GM12873 (cell line): Measurements from ENCODE around the gene JPH4.

Experiments used
- TF ChIP-seq, protein P1 (sequence below): IDR thresholded peaks from 2 replicates; pipeline ENCODE4 v1.5.1; 2012; ENCODE audit warnings: low read depth, mild to moderate bottlenecking, moderate library complexity, low read length, control low read depth; ENCODE audit not compliant: insufficient read depth; ENCODE audit errors: missing control alignments

JPH4 gene

DNA sequence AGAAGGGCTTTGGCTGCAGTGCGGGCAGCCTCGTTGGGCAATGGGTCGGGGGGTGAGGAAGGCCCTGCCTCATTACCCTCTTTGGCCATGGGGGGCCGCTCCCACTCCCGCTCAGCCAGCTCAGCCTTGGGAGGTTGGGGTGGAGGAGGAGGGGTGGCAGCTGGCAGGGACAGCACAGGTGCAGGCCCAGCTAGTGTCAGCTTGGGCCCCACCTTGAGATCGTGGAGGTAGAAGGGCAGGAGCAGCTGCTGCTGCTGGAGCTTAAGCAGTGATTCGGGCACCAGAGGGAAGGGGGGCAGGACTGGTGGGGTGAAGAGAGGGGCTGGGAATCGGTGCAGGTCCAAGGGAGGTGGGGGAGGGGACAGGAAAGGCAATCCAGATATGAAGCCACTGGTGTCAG lies 53.0 kb downstream of the JPH4 start:
- TF ChIP-seq, protein P1, sequence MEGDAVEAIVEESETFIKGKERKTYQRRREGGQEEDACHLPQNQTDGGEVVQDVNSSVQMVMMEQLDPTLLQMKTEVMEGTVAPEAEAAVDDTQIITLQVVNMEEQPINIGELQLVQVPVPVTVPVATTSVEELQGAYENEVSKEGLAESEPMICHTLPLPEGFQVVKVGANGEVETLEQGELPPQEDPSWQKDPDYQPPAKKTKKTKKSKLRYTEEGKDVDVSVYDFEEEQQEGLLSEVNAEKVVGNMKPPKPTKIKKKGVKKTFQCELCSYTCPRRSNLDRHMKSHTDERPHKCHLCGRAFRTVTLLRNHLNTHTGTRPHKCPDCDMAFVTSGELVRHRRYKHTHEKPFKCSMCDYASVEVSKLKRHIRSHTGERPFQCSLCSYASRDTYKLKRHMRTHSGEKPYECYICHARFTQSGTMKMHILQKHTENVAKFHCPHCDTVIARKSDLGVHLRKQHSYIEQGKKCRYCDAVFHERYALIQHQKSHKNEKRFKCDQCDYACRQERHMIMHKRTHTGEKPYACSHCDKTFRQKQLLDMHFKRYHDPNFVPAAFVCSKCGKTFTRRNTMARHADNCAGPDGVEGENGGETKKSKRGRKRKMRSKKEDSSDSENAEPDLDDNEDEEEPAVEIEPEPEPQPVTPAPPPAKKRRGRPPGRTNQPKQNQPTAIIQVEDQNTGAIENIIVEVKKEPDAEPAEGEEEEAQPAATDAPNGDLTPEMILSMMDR: no peak

DNA sequence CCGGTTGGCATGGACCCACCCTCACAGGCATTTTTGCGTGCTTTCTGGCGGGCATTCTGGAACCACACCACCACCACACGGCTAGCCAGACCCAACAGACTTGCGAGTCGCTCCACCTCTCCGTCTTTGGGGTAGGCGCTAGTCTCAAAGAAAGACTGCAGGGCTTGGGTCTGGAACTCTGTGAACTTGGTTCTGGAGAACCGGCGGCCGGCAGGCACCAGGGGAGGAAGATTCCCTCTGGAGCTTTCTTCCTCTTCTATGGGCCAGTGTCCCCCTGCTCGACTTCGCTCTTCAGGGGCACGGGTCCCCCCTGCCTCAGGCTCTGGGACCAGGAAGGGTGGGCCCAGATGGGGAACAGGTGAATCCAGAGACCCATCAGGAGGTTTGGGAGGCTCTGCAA lies 53.6 kb downstream of the JPH4 start:
- TF ChIP-seq, protein P1: no peak

DNA sequence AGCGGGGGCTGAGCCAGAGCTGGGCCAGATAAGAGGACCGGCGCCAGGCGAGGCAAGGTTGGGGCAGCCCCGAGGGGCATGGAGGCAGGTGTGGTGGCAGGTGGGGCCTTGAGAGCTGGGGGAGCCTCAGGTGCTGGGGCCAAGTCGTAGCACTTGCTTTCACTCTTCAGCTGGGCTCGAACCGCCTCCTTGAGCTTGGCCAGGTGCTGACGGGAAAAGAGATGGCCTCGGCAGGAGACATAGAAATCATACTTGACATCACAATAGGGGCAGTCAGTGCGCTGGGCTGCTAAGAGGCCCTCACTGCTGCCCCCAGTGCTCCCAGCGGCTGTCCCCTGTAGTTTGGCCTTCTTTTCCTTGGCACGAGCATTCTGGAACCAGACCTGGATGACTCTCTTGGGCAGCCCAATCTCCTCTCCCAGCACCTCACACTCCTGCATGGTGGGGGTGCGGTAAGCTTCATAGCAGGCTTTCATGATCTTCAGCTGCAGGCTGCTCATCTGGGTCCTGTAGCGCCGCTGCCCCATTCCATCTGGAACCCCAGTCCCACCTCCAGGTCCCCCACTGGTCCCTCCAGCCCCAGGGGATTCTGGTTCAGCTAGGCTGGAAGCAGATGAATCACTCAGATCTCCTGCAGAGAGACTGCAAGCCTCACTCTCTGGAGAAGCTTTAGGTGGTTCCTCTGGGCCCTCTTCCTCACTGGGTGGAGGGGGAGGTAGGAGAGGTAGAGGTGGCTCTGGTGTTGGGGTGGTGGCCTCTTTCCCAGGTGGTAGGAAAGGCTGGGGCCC lies 55.2 kb downstream of the JPH4 start:
- TF ChIP-seq, protein P1: no peak

DNA sequence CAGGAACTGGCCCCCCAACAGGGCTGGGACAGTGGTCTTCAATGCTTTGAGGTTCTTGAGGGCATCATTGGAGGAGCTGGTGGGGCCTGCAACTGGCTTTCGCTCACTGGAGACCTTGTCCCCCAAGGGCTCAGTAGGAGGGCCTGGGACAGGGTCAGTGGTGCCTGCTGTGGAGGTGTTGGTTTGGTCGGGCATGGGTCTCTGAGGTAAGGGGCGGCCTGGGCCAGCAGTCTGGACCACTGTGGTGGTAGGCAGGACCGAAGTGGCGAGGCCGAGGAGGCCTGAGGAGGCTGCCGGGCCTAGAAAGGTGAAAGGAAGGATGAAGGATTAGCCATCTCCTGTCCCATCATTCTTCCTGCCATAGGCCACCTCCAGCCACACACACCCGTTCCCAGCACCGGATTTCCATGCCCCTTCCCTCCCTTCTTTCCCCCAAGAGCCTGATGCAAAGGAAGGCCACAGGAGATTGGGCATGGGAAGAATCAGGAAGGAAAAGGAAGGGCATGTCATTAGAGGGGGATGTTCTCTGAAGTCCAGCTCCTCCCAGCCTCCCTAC lies 55.9 kb downstream of the JPH4 start:
- TF ChIP-seq, protein P1: no peak

DNA sequence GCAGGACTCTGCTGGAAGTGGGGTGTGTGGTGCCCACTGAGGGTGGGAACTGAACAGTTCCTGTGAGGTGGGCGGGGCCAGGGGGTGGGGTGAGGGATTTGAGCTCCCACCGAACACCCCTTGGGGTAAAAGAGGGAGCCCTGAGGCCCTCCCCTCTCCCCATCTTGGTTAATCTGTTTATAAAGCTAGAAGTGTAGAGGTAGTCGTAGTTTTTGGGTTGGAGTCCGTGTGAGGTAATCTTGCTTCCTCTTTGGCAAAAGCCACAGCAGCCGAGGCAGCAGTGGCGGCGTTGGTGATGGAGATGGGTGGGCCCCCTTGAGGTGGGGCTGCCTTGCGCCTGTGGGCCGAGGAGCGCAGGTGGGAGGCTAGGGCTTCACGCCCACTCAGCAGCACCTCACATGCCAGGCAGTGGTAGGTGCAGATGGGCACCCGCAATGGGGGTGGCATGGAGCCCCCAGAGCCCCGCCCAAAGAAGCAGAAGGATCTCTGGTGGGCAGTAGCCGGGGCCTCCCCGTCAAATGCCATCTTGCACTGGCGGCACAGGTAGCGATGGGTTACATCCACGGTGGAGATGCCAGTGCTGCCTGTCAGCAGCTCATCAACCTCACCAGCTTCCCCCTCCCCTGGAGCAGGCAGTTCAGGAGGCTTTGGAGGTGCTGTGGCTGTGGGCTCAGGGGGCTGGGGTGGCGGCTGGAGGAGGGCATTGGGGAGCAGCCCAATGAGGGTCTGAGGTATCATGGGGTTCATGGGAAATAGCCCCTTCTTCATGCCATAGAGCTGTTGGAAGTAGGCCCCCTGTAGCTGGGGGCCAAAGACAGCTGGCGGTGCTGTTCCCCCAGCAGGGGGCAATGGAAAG lies 56.6 kb downstream of the JPH4 start:
- TF ChIP-seq, protein P1: no peak

DNA sequence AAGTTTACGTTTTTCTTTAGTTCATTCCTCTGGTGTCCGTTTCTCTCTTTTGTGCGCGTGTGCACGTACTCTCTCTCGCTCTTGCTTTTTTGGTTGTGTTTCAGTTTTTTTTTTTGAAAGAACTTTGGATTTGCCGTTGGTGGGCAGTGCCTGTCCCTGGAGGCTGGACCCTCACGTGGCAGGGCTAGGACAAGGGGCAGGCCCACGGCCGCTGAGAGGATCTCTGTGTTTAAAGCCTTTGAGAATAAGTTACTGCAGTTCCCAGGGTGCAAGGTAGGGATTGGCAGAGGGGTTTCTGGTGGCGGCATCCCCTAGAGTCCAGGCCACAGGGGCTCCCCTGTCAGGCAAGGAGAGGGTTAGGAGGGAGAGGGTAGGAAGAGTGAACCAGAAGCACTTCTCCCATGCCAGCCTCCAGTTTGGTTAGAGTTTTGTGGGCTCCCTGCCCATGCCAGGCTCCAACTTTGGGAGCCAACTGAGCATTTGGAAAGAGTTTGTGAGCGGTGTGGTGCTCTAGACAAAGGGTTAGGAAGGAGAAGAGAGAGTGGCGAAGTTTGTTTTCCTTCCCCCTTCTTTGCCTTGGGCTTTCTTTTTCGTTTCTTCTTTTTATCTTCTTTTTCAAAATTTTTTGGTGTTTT lies 57.6 kb downstream of the JPH4 start:
- TF ChIP-seq, protein P1: no peak
